Karpas-422 (cell line): ENCODE data around the gene PF4V1. TPM values are rescaled to one million over a fixed set of nuclear protein-coding genes. Genes with fewer than 3 reads are reported as not detected.

Source experiments
- DNase-seq: peaks from one replicate; pipeline ENCODE4 v3.0.0-alpha.2; 2015
- H2AFZ ChIP-seq: fragments of 200-600 bp; sonication (generic); 2 replicates; pipeline ENCODE4 v1.6.1; 2014; ENCODE audit warnings: antibody characterized with exemption, low read length, mixed read lengths
- H3K27ac ChIP-seq: fragments of 200-600 bp; sonication (generic); 2 replicates; pipeline ENCODE4 v1.5.1; 2014; ENCODE audit warnings: mild to moderate bottlenecking, low read length, moderate library complexity
- H3K27me3 ChIP-seq: fragments of 200-600 bp; sonication (generic); 2 replicates; pipeline ENCODE4 v1.6.1; 2014; ENCODE audit warnings: low read length, mixed read lengths
- H3K36me3 ChIP-seq: fragments of 200-600 bp; sonication (generic); 2 replicates; pipeline ENCODE4 v1.6.1; 2014; ENCODE audit warnings: low read length, mixed read lengths; ENCODE audit not compliant: insufficient read depth
- H3K4me1 ChIP-seq: fragments of 200-600 bp; sonication (generic); 2 replicates; pipeline ENCODE4 v1.6.1; 2014; ENCODE audit warnings: mild to moderate bottlenecking, low read length, mixed read lengths
- H3K4me2 ChIP-seq: fragments of 200-600 bp; sonication (generic); 2 replicates; pipeline ENCODE4 v1.6.1; 2014; ENCODE audit warnings: low read length, low read depth, mild to moderate bottlenecking; ENCODE audit not compliant: poor library complexity, severe bottlenecking
- H3K4me3 ChIP-seq: fragments of 200-600 bp; sonication (generic); 2 replicates; pipeline ENCODE4 v1.5.1; 2014; ENCODE audit warnings: mild to moderate bottlenecking, antibody characterized with exemption, low read length, mixed read lengths
- H3K79me2 ChIP-seq: fragments of 200-600 bp; sonication (generic); 2 replicates; pipeline ENCODE4 v1.6.1; 2014; ENCODE audit warnings: mild to moderate bottlenecking, low read length, mixed read lengths
- H3K9ac ChIP-seq: fragments of 200-600 bp; sonication (generic); 2 replicates; pipeline ENCODE4 v1.6.0; 2014; ENCODE audit warnings: low read length
- H3K9me2 ChIP-seq: fragments of 200-600 bp; sonication (generic), shearing (Covaris generic); replicated peaks from 2 replicates; pipeline ENCODE4 v1.6.0; 2014; ENCODE audit warnings: mild to moderate bottlenecking, low read length, moderate library complexity; ENCODE audit not compliant: insufficient read depth
- H3K9me3 ChIP-seq: fragments of 300-700, 200-600 bp; sonication (generic); 2 replicates; pipeline ENCODE4 v1.6.1; 2014; ENCODE audit warnings: low read length, mixed read lengths
- H4K20me1 ChIP-seq: fragments of 200-600 bp; sonication (generic); 2 replicates; pipeline ENCODE4 v1.6.1; 2014; ENCODE audit warnings: mild to moderate bottlenecking, antibody characterized with exemption, low read length, low read depth; ENCODE audit not compliant: insufficient read depth
- total RNA-seq: library from RNA; depleted of rRNA; stranded (reverse); fragments of >200 nt; shearing (Covaris generic); gene quantifications from 2 replicates; pipeline ENCODE4 v1.2.3, GENCODE V29; 2014; ENCODE audit warnings: low replicate concordance

Gene PF4V1
- total RNA-seq, 1 experiment from 2014 or later, result not detected

- no peaks in the 10 kb centered on the region for H3K36me3 ChIP-seq
- no peaks in the 10 kb centered on the region for H3K27me3 ChIP-seq
- no peaks in the 10 kb centered on the region for H3K4me1 ChIP-seq
- no peaks in the 10 kb centered on the region for H3K9me2 ChIP-seq
- DNase-seq, result no peak
- H3K79me2 ChIP-seq, result no peaks in the 10 kb centered on the region
- H3K4me2 ChIP-seq, result no peak within 1 kb of the TSS
- H4K20me1 ChIP-seq, result no peaks in the 10 kb centered on the region
- H3K9me3 ChIP-seq, result no peaks in the 10 kb centered on the region
- no peak within 1 kb of the TSS for H3K4me3 ChIP-seq
- no peak within 1 kb of the TSS for H2AFZ ChIP-seq
- no peak within 1 kb of the TSS for H3K27ac ChIP-seq
- H3K9ac ChIP-seq, result no peak within 1 kb of the TSS
Observed at GRCh38 chr4:73869130-73870055, 16.3 kb downstream of the PF4V1 start, which contains the start of gene CXCL1. Gene CXCL1 (plus strand): TSS chr4:73869393. CDS start chr4:73869471, 78 bp downstream.

GRCh38 chr4:73870260-73870659 lies 17.2 kb downstream of the PF4V1 start:
- Histone ChIP-seq H3K9me3 (no peaks in the 10 kb centered on the region), H3K79me2 (no peaks in the 10 kb centered on the region), H4K20me1 (no peaks in the 10 kb centered on the region), H2AFZ (no peak overlapping the region), H3K9ac (no peak overlapping the region), H3K36me3 (no peaks in the 10 kb centered on the region), H3K9me2 (no peaks in the 10 kb centered on the region), H3K4me3 (no peak overlapping the region), H3K4me1 (no peaks in the 10 kb centered on the region), H3K27ac (no peak overlapping the region), H3K27me3 (no peaks in the 10 kb centered on the region), H3K4me2 (no peak overlapping the region)
- DNase-seq, result no peak

GRCh38 chr4:73870768-73871167 lies 17.7 kb downstream of the PF4V1 start:
- Histone ChIP-seq H3K79me2 (no peaks in the 10 kb centered on the region), H3K27me3 (no peaks in the 10 kb centered on the region), H3K4me3 (no peak overlapping the region), H3K9me3 (no peaks in the 10 kb centered on the region), H3K4me1 (no peaks in the 10 kb centered on the region), H4K20me1 (no peaks in the 10 kb centered on the region), H3K9me2 (no peaks in the 10 kb centered on the region), H3K36me3 (no peaks in the 10 kb centered on the region), H2AFZ (no peak overlapping the region), H3K9ac (no peak overlapping the region), H3K27ac (no peak overlapping the region), H3K4me2 (no peak overlapping the region)
- DNase-seq, result no peak

- Histone ChIP-seq H3K9ac (no peak overlapping the region), H4K20me1 (no peaks in the 10 kb centered on the region), H3K36me3 (no peaks in the 10 kb centered on the region), H3K9me3 (no peaks in the 10 kb centered on the region), H3K4me2 (no peak overlapping the region), H3K27me3 (no peaks in the 10 kb centered on the region), H3K27ac (no peak overlapping the region), H3K79me2 (no peaks in the 10 kb centered on the region), H3K4me1 (no peaks in the 10 kb centered on the region), H3K4me3 (no peak overlapping the region), H3K9me2 (no peaks in the 10 kb centered on the region), H2AFZ (no peak overlapping the region)
- DNase-seq, result no peak
Observed at GRCh38 chr4:73871511-73872310, 18.6 kb downstream of the PF4V1 start.

GRCh38 chr4:73872316-73873108 lies 19.4 kb downstream of the PF4V1 start:
- Histone ChIP-seq H3K4me2 (no peak overlapping the region), H3K27ac (no peak overlapping the region), H3K9ac (no peak overlapping the region), H3K27me3 (no peaks in the 10 kb centered on the region), H3K9me3 (no peaks in the 10 kb centered on the region), H3K4me1 (no peaks in the 10 kb centered on the region), H2AFZ (no peak overlapping the region), H3K36me3 (no peaks in the 10 kb centered on the region), H4K20me1 (no peaks in the 10 kb centered on the region), H3K4me3 (no peak overlapping the region), H3K79me2 (no peaks in the 10 kb centered on the region), H3K9me2 (no peaks in the 10 kb centered on the region)
- no peak for DNase-seq

- no peak overlapping the region for H3K27ac ChIP-seq
- no peaks in the 10 kb centered on the region for H4K20me1 ChIP-seq
- no peak overlapping the region for H3K9ac ChIP-seq
- no peaks in the 10 kb centered on the region for H3K36me3 ChIP-seq
- H3K4me3 ChIP-seq, result no peak overlapping the region
- H2AFZ ChIP-seq, result no peak overlapping the region
- no peaks in the 10 kb centered on the region for H3K27me3 ChIP-seq
- no peak for DNase-seq
- H3K9me2 ChIP-seq, result no peaks in the 10 kb centered on the region
- no peaks in the 10 kb centered on the region for H3K9me3 ChIP-seq
- no peaks in the 10 kb centered on the region for H3K4me1 ChIP-seq
- H3K79me2 ChIP-seq, result no peaks in the 10 kb centered on the region
- H3K4me2 ChIP-seq, result no peak overlapping the region
Observed at GRCh38 chr4:73874386-73874785, 21.3 kb downstream of the PF4V1 start.

- H3K27me3 ChIP-seq, result no peaks in the 10 kb centered on the region
- no peak for DNase-seq
- no peaks in the 10 kb centered on the region for H3K4me1 ChIP-seq
- H3K4me2 ChIP-seq, result no peak overlapping the region
- H3K27ac ChIP-seq, result no peak overlapping the region
- no peak overlapping the region for H3K9ac ChIP-seq
- H3K79me2 ChIP-seq, result no peaks in the 10 kb centered on the region
- no peaks in the 10 kb centered on the region for H3K9me2 ChIP-seq
- no peaks in the 10 kb centered on the region for H3K9me3 ChIP-seq
- no peaks in the 10 kb centered on the region for H3K36me3 ChIP-seq
- no peak overlapping the region for H2AFZ ChIP-seq
- no peak overlapping the region for H3K4me3 ChIP-seq
- H4K20me1 ChIP-seq, result no peaks in the 10 kb centered on the region
Observed at GRCh38 chr4:73875401-73875800, 22.3 kb downstream of the PF4V1 start.
